Pancreas (tissue), 10 donors: ENCODE results near the gene PLPP4. TPM values are rescaled to one million over a fixed set of nuclear protein-coding genes. Genes with fewer than 3 reads are reported as not detected.
"Not testable (repeated sequence)": the region's sequence is repeated elsewhere in the genome, so short reads cannot be mapped to it uniquely, and the experiment has no call there.

Experiments
- ATAC-seq, 4 donors: fragments of 200-7000 bp; cut with Tn5 transposase; one replicate each; pipeline versions ENCODE4 v1.8.0 to v1.9.1; 2020; ENCODE audit warnings: mild to moderate bottlenecking in 4 of 4, moderate library complexity in 4 of 4
- DNase-seq, 6 donors: peaks; one replicate each; pipeline ENCODE4 v3.0.0-alpha.2; 2020
- FAIRE-seq: peaks from 2 replicates; lab custom pipeline; 2012; peaks lifted over from hg19 to GRCh38; lab: Jason Lieb, UNC
- H3K27ac ChIP-seq, 4 donors: fragments of 200-600 bp; sonication (generic); 1 replicate in 3 of 4; 2 replicates in 1 of 4; pipeline versions ENCODE4 v1.5.0 to v1.8.0; 2020
- H3K27me3 ChIP-seq, 4 donors: fragments of 200-600 bp; one replicate each; pipeline ENCODE4 v1.8.0; 2021
- H3K36me3 ChIP-seq, 3 donors: fragments of 200-600 bp; sonication (generic) in 1 of 3; one replicate each; pipeline versions ENCODE4 v1.5.0 to v1.8.0; 2020 to 2021
- H3K4me1 ChIP-seq, 3 donors: fragments of 200-600 bp; one replicate each; pipeline ENCODE4 v1.8.0; 2021
- H3K4me3 ChIP-seq, 4 donors: fragments of 200-600 bp; sonication (generic) in 2 of 4; one replicate each; pipeline versions ENCODE4 v1.5.0 to v1.8.0; 2020 to 2021
- H3K9me3 ChIP-seq, 4 donors: fragments of 200-600 bp; one replicate each; pipeline ENCODE4 v1.8.0; 2021
- WGBS, 2 donors: extraction: QIAGEN DNeasy Blood & Tissue Kit; methylation state at CpG; one replicate each; pipeline ENCODE4 v1.1.7; 2013; 5-methylcytosine and 5-hydroxymethylcytosine counted together
- intact Hi-C, 3 donors: fragments of 100-400 bp; cut with DNase I; formaldehyde crosslinking; loops; one replicate each; pipeline versions ENCODE4 v1.11.1 to v1.14.2; 2022
- polyA plus RNA-seq, 2 donors: library from polyadenylated mRNA; stranded (reverse); fragments of 200-250 nt; gene quantifications; one replicate each; pipeline ENCODE4 v1.2.3, GENCODE V29; 2013
- total RNA-seq, 6 donors: library from RNA; stranded (reverse); fragmentation: NEBNext Ultra II Directional in 4 of 6; extraction: Animal tissue kit (Norgen Biotek cat#: 25700) in 4 of 6; gene quantifications; one replicate each; pipeline versions ENCODE4 v1.2.1 to v1.2.4, GENCODE V29; 2021 to 2023
- TF ChIP-seq, protein P1 (sequence below), 4 donors: fragments of 200-600 bp; sonication (generic) in 3 of 4; IDR thresholded peaks; one replicate each; pipeline versions ENCODE4 v1.5.0 to v1.8.0; 2021; ENCODE audit warnings: antibody characterized with exemption in 4 of 4
- donor health status: healthy with polysubstance abuse.
- donor health status: DM: no; HTN: no; CAD: no; lungs with moderate emphysema.
- donor health status: DM: no; HTN: no; CAD: no.
- donor health status: control.
- donor health status: control.
- donor health status: Bipolar disorder and iron deficiency.
- donor health status: DM: yes; HTN: yes; CAD: no.
- donor health status: DM: no; HTN: no; CAD: no.
- donor health status: DM: no; HTN: no; CAD: no.
- donor health status: DM: yes; HTN: yes; CAD: no.

PLPP4 gene
- total and polyA plus RNA-seq, 8 donors = 0.07 to 1.7 (median 0.08) TPM; not detected in 5

DNA sequence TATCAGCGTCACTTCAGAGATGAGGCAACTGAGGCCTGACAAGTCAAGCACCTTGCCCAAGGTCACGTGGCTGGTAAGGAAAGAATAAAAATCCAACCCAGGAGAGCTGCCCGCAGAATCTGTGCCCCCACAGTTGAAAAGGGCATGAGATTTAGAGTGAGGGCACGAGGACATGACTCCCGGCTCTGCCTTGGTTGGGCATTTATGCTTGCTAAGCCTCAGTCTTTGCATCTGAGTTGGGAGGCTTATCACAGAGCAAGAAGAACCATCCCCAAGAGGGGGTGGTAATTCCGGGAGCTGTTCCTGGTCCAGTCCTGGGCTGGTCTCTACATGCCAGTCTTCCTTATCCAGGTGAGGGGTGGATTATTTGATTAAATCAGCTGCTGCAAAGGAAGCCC, 37.3 kb downstream of the PLPP4 start:
- 76 to 80% methylated on average over 6 of the region's 6 CpGs for WGBS, 2 donors
- H3K27ac ChIP-seq = no peak overlapping the region
- H3K4me1 ChIP-seq = no peaks in the 10 kb centered on the region
- intact Hi-C loops = no loop called here
- no peak overlapping the region for H3K4me3 ChIP-seq
- no peaks in the 10 kb centered on the region for H3K27me3 ChIP-seq
- H3K9me3 ChIP-seq = no peaks in the 10 kb centered on the region
- H3K36me3 ChIP-seq = no peaks in the 10 kb centered on the region
- FAIRE-seq (no peak), ATAC-seq (no peak), DNase-seq (no peak)
- TF ChIP-seq, protein P1, sequence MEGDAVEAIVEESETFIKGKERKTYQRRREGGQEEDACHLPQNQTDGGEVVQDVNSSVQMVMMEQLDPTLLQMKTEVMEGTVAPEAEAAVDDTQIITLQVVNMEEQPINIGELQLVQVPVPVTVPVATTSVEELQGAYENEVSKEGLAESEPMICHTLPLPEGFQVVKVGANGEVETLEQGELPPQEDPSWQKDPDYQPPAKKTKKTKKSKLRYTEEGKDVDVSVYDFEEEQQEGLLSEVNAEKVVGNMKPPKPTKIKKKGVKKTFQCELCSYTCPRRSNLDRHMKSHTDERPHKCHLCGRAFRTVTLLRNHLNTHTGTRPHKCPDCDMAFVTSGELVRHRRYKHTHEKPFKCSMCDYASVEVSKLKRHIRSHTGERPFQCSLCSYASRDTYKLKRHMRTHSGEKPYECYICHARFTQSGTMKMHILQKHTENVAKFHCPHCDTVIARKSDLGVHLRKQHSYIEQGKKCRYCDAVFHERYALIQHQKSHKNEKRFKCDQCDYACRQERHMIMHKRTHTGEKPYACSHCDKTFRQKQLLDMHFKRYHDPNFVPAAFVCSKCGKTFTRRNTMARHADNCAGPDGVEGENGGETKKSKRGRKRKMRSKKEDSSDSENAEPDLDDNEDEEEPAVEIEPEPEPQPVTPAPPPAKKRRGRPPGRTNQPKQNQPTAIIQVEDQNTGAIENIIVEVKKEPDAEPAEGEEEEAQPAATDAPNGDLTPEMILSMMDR (IDR thresholded peaks at IDR 0.05) = no peak

DNA sequence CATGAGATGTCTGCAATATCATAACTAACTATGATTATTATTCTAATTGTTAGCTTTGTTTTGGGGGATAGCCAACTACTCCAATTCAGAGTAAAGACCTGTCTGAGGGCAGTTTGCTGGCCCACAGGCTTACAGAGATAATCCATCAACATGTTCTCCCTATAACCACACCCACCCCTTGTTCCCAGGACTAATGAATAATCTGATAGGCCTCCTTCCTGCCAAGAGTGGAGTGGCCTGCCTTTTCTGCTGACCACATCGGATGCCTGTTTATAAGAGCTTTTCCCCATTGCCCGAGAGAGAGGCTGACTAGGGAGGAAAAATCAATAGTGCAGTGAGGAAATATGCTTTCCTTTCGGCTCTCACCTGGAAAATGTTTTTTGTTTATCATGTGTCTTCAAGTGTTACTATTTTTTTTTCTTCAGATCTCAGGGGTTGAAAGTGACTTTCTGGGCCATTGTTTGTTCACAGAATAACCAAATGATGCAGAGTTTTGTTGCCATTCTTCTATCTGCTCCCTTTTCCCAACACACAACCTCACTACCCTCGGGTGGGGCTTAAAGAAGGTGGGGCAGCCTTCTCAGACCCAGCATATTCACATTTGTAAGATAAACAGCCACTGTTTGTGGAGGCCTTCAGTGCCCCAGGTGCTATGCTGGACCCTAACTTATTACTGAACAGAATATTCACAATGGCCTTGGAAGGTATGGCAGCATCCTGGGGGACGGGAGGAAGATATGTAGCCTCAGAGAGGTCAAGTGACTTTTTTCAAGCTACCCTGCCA, 38.4 kb downstream of the PLPP4 start:
- H3K9me3 ChIP-seq = no peaks in the 10 kb centered on the region
- TF ChIP-seq, protein P1 (IDR thresholded peaks at IDR 0.05) = no peak
- intact Hi-C loops = no loop called here
- DNase-seq = peak in 2 of 6 donors; percentile 25 to 30
- 20 to 26% methylated on average over 5 of the region's 5 CpGs for WGBS, 2 donors
- peak; percentile 69 to 91 (median 80) for ATAC-seq
- no peak overlapping the region for H3K4me3 ChIP-seq
- no peak overlapping the region for H3K27ac ChIP-seq
- no peaks in the 10 kb centered on the region for H3K4me1 ChIP-seq
- no peak for FAIRE-seq
- H3K36me3 ChIP-seq = no peaks in the 10 kb centered on the region
- H3K27me3 ChIP-seq = no peaks in the 10 kb centered on the region

DNA sequence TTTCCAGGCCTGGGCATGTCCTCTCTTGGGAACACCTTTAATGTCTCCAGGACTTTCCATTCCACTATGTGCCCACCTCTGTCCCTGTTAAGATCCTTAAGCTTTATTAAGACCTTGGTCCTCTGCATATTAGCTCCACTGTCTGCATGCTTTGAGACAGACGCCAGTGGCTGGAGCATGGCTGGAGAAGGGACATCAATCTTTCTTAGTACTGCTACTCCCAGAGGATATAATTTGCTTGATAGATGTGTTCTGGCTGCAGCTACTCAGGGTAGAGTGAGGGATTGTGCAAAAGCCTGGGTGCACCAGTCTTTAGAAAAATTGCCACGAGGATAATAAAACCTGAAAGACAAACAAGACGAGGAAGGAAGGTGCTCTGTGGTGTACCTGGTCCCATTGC, 42.9 kb downstream of the PLPP4 start:
- no peak overlapping the region for H3K27ac ChIP-seq
- no peaks in the 10 kb centered on the region for H3K27me3 ChIP-seq
- WGBS, 2 donors = 43 to 60% methylated on average over 3 of the region's 3 CpGs
- H3K9me3 ChIP-seq = no peaks in the 10 kb centered on the region
- FAIRE-seq (no peak), DNase-seq (no peak), ATAC-seq (no peak)
- intact Hi-C loops = no loop called here
- no peak overlapping the region for H3K4me3 ChIP-seq
- H3K36me3 ChIP-seq = no peaks in the 10 kb centered on the region
- H3K4me1 ChIP-seq = no peaks in the 10 kb centered on the region
- TF ChIP-seq, protein P1 (IDR thresholded peaks at IDR 0.05) = no peak

DNA sequence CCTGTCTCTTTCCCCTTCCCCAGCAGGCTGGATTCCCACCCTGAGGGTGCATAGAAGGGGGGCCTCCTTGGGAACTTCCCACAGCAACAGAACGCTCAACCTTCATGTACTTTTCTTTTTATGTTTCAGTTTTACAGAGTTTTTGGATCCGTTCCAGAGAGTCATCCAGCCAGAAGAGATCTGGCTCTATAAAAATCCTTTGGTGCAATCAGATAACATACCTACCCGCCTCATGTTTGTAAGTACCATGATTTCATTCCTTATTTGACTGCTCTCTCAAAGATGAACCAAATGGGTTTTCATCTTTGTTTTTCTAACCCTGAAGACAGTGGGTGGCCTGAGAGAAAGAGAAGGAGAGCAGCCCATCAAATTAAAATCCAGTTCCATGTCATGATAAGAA, 46.7 kb downstream of the PLPP4 start:
- TF ChIP-seq, protein P1 (IDR thresholded peaks at IDR 0.05) = no peak
- Histone ChIP-seq H3K9me3 (no peaks in the 10 kb centered on the region), H3K27ac (no peak overlapping the region), H3K4me3 (no peak overlapping the region), H3K27me3 (no peaks in the 10 kb centered on the region), H3K4me1 (no peaks in the 10 kb centered on the region), H3K36me3 (no peaks in the 10 kb centered on the region)
- FAIRE-seq (no peak), ATAC-seq (no peak), DNase-seq (no peak)
- intact Hi-C loops = no loop called here
- 45 to 49% methylated on average over 3 of the region's 3 CpGs for WGBS, 2 donors

GRCh38 chr10:120504227-120504626, 47.2 kb downstream of the PLPP4 start:
- H3K36me3 ChIP-seq, DNase-seq, H3K27me3 ChIP-seq, FAIRE-seq, H3K27ac ChIP-seq, intact Hi-C loops, H3K9me3 ChIP-seq, H3K4me3 ChIP-seq, H3K4me1 ChIP-seq, ATAC-seq: not testable (repeated sequence)
- 50 to 69% methylated on average over 4 of the region's 4 CpGs for WGBS, 2 donors
